Ectodermal cell (in vitro differentiated cells): Measurements from ENCODE around the gene BSG.

Source experiments
- H3K27ac ChIP-seq: 2 replicates; pipeline ENCODE4 v1.7.0; 2013; ENCODE audit warnings: mild to moderate bottlenecking, low read depth, low read length; ENCODE audit not compliant: insufficient read depth, poor library complexity, severe bottlenecking
- H3K27me3 ChIP-seq: 2 replicates; pipeline ENCODE4 v1.7.0; 2013; ENCODE audit warnings: mild to moderate bottlenecking, low read length; ENCODE audit not compliant: insufficient read depth, control insufficient read depth, poor library complexity, severe bottlenecking
- H3K36me3 ChIP-seq: one replicate; pipeline ENCODE4 v1.7.0; 2013; ENCODE audit warnings: low read length; ENCODE audit not compliant: control insufficient read depth, insufficient read depth
- H3K4me1 ChIP-seq: one replicate; pipeline ENCODE4 v1.7.0; 2013; ENCODE audit warnings: low read length; ENCODE audit not compliant: control insufficient read depth, insufficient read depth
- H3K4me3 ChIP-seq: 2 replicates; pipeline ENCODE4 v1.7.0; 2013; ENCODE audit warnings: low read depth, low read length, control low read depth; ENCODE audit not compliant: insufficient read depth
- H3K9me3 ChIP-seq: 2 replicates; pipeline ENCODE4 v1.7.0; 2013; ENCODE audit warnings: mild to moderate bottlenecking, low read length, moderate library complexity; ENCODE audit not compliant: control insufficient read depth
- WGBS, 2 experiments: methylation state at CpG; one replicate each; pipeline ENCODE4 v1.1.7; 2013; ENCODE audit warnings: missing lambda C conversion rate in 2 of 2; 5-methylcytosine and 5-hydroxymethylcytosine counted together

Gene BSG

DNA sequence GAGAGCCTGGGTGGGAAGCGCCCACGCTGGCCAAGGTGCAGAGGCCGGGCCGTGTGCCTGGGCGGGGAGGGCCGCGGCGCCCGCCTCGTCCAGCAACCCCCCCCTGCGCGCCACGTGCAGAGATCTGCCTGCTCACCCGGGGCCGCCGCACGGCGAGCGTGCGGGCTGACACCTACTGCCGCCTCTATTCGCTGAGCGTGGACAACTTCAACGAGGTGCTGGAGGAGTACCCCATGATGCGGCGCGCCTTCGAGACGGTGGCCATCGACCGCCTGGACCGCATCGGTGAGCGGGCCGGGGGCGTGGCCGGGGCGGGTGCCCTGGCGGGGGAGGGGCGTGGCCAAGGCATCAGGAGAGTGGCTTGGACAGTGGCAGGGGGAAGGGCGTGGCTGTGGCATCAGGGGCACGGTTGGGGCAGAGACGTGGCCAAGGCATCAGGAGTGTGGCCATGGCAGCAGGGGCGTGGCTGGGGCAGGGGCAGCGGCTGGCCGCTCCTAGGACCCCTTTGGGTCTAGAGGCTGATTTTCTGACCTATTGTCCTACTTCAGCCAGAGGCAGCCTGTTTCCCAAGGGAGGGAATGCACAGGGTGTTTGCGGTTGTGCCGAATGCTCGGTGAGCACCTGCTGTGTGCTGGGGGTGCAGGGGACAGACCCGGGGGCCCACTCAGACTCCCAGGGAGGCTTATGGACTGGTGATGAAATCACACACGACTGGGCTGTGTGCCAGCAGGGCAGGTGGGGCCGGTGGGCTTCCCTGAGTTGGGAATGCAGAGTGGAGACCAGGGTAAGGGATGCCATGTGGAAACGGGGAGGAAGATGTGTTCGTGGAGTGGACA lies 41.6 kb downstream of the BSG start:
- peaks cover 3% of the 10 kb centered on the region for H3K4me1 ChIP-seq
- H3K27me3 ChIP-seq: peaks cover 5% of the 10 kb centered on the region
- no peak overlapping the region for H3K27ac ChIP-seq
- 95% methylated on average over 54 of the region's 54 CpGs for WGBS, 2 experiments
- H3K36me3 ChIP-seq: peaks cover 12% of the 10 kb centered on the region
- no peaks in the 10 kb centered on the region for H3K9me3 ChIP-seq
- H3K4me3 ChIP-seq: no peak overlapping the region

DNA sequence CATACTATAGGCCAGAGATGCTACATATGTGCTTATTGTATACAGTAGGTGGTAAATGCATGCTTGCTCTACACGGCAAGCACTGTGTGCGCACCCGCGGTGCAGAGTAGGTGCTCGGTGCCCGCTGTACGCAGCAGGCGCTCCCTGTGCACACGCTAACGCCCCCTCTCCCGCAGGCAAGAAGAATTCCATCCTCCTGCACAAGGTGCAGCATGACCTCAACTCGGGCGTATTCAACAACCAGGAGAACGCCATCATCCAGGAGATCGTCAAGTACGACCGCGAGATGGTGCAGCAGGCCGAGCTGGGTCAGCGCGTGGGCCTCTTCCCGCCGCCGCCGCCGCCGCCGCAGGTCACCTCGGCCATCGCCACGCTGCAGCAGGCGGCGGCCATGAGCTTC lies 43.2 kb downstream of the BSG start:
- H3K4me1 ChIP-seq: peaks cover 3% of the 10 kb centered on the region
- H3K4me3 ChIP-seq: no peak overlapping the region
- H3K36me3 ChIP-seq: peaks cover 25% of the 10 kb centered on the region
- no peaks in the 10 kb centered on the region for H3K9me3 ChIP-seq
- no peak overlapping the region for H3K27ac ChIP-seq
- H3K27me3 ChIP-seq: peaks cover 5% of the 10 kb centered on the region
- WGBS, 2 experiments: 73 to 80% methylated on average over 33 of the region's 33 CpGs

DNA sequence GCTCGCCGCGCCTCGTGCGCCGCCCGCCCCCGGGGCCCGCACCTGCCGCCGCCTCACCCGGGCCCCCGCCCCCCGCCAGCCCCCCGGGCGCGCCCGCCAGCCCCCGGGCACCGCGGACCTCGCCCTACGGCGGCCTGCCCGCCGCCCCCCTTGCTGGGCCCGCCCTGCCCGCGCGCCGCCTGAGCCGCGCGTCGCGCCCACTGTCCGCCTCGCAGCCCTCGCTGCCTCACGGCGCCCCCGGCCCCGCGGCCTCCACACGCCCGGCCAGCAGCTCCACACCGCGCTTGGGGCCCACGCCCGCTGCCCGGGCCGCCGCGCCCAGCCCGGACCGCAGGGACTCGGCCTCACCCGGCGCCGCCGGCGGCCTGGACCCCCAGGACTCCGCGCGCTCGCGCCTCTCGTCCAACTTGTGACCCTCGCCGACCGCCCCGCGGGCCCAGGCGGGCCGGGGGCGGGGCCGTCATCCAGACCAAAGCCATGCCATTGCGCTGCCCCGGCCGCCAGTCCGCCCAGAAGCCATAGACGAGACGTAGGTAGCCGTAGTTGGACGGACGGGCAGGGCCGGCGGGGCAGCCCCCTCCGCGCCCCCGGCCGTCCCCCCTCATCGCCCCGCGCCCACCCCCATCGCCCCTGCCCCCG lies 43.8 kb downstream of the BSG start:
- Histone ChIP-seq H3K27ac (no peak overlapping the region), H3K4me3 (no peak overlapping the region), H3K9me3 (no peaks in the 10 kb centered on the region), H3K4me1 (no peaks in the 10 kb centered on the region), H3K36me3 (peaks cover 25% of the 10 kb centered on the region), H3K27me3 (peaks cover 5% of the 10 kb centered on the region)
- 57 to 58% methylated on average over 74 to 87 of the region's 97 CpGs for WGBS, 2 experiments

DNA sequence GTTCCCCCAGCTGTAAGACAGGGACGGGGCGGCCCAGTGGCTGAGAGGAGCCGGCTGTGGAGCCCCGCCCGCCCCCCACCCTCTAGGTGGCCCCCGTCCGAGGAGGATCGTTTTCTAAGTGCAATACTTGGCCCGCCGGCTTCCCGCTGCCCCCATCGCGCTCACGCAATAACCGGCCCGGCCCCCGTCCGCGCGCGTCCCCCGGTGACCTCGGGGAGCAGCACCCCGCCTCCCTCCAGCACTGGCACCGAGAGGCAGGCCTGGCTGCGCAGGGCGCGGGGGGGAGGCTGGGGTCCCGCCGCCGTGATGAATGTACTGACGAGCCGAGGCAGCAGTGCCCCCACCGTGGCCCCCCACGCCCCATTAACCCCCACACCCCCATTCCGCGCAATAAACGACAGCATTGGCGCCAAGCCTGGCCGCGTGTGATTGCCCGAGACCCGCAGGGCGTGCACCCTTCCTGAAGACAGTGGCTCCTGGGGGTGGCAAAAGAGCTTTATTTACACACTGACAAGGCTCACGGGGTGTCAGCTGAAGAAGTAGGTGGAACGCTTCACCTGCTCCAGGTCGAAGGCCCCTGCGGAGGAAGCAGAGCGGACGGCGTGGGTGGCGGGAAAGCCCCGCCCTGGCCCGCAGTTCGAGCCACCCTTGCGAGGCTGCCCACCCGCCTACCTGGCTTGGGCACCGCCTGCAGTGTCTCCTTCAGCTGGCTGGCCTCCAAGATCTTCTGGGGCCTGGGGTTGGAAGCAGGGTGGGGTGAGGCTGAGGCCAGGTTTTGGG lies 44.5 kb downstream of the BSG start:
- Histone ChIP-seq H3K4me3 (no peak overlapping the region), H3K9me3 (no peaks in the 10 kb centered on the region), H3K27me3 (peaks cover 5% of the 10 kb centered on the region), H3K4me1 (no peaks in the 10 kb centered on the region), H3K27ac (no peak overlapping the region), H3K36me3 (peaks cover 25% of the 10 kb centered on the region)
- 95% methylated on average over 58 of the region's 58 CpGs for WGBS, 2 experiments

DNA sequence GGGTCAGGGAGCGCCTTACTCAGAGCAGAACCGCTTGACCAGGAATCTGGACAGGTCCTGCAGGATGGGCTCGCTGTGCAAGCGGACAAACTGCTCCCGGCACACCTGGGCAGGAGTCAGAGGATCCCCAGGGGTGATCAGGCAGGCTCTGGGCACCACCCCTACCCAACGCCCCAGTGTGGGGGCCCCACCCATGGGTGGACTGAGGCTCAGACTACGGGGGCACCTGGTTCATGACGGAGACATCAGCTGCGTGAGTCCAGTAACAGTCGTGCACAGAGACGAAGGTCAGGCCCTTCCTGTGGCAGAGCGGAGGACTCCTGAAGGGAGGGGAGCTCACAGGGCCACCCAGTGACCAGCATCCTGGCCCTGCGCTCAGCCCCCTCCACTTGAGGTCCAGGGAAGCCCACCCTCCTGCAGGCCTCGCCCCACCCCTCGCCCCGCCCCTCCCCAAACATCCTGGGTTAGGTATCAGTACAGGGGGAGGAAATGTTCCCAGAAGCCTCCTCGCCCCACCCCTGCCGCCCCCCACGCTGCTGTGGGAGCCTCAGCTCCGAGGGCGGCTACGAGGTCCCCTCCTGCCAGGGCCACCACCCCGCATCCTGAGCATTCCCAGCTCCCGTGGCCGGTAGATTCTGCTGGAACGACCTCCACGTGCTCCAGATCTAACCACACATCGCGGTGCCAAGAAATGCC lies 45.3 kb downstream of the BSG start:
- Histone ChIP-seq H3K4me3 (no peak overlapping the region), H3K27ac (no peak overlapping the region), H3K36me3 (peaks cover 25% of the 10 kb centered on the region), H3K4me1 (no peaks in the 10 kb centered on the region), H3K27me3 (peaks cover 5% of the 10 kb centered on the region), H3K9me3 (no peaks in the 10 kb centered on the region)
- 95% methylated on average over 28 to 29 of the region's 29 CpGs for WGBS, 2 experiments

DNA sequence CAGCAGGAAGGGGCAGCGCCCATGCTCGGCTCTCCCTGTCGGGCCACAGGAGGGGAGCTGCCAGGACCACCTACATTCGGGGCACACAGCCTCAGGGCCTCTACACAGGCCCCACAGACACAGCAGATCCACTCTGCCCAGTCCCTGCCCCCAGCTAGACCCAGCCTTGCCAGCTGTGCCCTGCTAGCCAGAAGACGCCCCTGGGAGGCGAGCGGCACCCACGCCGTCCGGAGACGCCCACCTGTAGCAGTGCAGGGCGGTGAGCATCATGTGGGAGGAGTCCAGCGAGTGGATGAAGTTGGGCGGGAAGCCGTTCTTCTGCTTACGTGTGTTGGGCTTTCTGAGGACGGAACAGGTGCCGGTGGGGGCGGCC lies 45.8 kb downstream of the BSG start:
- WGBS, 2 experiments: 95 to 96% methylated on average over 19 of the region's 19 CpGs
- no peak overlapping the region for H3K4me3 ChIP-seq
- peaks cover 25% of the 10 kb centered on the region for H3K36me3 ChIP-seq
- H3K9me3 ChIP-seq: no peaks in the 10 kb centered on the region
- H3K27me3 ChIP-seq: peaks cover 5% of the 10 kb centered on the region
- no peak overlapping the region for H3K27ac ChIP-seq
- H3K4me1 ChIP-seq: no peaks in the 10 kb centered on the region

DNA sequence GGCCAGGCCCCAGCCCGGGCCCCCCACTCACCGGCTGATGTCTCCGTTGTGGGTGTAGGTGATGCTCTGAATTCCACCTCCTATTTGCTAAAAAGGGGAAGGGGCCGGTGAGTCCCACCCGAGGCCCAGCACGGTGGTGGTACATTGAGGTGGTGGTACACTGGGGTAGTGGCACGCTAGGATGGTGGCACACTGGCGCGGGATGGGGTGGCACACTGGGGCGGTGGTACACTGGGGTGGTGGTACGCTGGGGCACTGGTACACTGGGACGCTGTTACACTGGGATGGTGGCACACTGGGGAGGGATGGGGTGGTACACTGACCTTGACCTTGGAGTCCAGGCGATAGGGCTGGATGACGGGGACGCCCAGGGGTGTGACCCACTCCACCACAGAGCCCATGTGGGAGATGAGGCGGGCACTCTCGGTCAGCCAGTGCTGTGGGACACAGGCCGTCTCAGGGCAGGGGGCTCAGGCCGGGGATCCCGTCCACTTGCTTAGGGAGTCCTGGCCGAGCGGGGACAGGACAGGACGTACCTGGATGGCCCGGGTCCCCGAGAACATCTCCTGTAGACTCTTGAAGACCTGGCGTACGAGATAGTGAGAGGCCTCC lies 46.4 kb downstream of the BSG start:
- 96 to 97% methylated on average over 27 of the region's 27 CpGs for WGBS, 2 experiments
- Histone ChIP-seq H3K36me3 (peaks cover 25% of the 10 kb centered on the region), H3K27me3 (peaks cover 5% of the 10 kb centered on the region)

DNA sequence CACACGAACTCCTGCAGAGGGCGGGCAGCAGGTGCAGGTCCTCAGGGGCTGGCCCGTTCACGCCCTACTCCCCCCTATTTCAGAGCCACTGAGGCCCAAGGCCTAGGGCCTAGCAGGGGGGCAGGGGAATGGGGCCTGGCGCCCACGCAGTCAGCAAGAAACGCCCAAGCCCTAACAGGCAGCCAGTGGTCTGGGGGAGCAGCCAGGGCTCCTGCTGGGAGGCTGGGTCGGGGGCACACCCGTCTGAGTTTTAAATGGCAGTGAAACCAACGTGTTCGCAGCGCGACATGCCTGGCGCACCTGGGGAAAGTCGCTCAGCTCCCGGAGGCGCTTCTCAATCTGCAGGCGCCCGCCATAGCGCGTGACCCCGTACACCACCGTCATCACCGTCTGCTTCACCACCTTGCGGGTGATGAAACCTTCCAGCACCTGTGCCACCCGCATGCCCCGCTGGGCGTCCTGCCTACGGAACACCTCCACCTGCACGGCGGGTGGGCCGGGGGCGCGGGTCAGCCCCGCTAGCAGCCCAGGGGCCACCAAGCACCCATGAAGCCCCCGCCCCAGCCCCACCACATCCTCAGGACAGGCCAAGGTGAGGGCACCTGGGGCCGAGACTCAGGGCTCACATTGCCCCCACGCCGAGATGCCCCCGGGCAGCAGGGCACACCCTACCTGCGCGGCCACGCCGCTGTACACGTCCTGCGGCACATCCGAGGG lies 47.0 kb downstream of the BSG start:
- peaks cover 25% of the 10 kb centered on the region for H3K36me3 ChIP-seq
- 96% methylated on average over 47 of the region's 47 CpGs for WGBS, 2 experiments
- no peak overlapping the region for H3K4me3 ChIP-seq
- no peak overlapping the region for H3K27ac ChIP-seq
- H3K9me3 ChIP-seq: no peaks in the 10 kb centered on the region
- peaks cover 5% of the 10 kb centered on the region for H3K27me3 ChIP-seq
- H3K4me1 ChIP-seq: no peaks in the 10 kb centered on the region

More for the DNA sequence above, 46.4 kb downstream of the BSG start:
- Histone ChIP-seq H3K4me3 (no peak overlapping the region), H3K9me3 (no peaks in the 10 kb centered on the region), H3K27ac (no peak overlapping the region), H3K4me1 (no peaks in the 10 kb centered on the region)

DNA sequence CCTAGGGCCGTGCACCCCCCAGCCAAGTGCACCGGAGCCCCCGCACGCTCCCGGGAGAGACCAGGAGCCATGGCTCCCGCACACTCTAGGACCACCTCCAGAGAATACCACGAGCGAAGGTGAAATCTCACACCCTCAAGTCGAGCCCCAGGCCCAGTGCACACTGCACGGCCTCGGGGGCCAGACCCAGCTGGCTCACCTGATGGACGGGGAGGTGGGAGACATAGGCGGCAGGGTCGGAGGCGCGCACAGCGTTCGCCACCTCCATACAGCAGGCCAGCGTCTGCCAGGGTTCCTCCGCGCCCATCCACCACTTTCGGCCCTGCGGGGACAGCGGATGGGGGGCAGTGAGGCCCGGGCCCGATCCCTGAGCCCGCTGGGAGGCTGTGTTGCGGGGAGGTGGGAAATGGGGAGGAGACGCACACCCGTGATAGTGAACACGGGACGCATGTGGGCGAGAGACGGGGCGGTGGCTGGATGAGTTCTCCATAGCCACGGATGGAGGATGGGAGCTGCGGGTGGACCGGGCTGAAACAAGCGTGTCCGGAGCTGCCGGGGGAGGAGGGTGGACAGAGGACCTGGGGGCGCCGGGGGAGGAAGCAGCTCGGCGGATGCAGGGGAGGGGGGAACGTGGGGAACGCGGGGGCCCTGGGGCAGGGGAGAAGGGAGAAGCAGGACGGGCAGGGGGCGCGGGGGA lies 47.9 kb downstream of the BSG start:
- H3K27ac ChIP-seq: no peak overlapping the region
- H3K4me3 ChIP-seq: no peak overlapping the region
- WGBS, 2 experiments: 96 to 97% methylated on average over 45 of the region's 51 CpGs
- peaks cover 20% of the 10 kb centered on the region for H3K36me3 ChIP-seq
- peaks cover 4% of the 10 kb centered on the region for H3K27me3 ChIP-seq
- no peaks in the 10 kb centered on the region for H3K4me1 ChIP-seq
- no peaks in the 10 kb centered on the region for H3K9me3 ChIP-seq
